Activated CD8-positive, alpha-beta T cell treated with anti-CD3 and anti-CD28 coated beads for 36 hours (primary cell): ENCODE data around the gene SMIM5. TPM values are rescaled to one million over a fixed set of nuclear protein-coding genes. Genes with fewer than 3 reads are reported as not detected.
A peak's percentile ranks its signal among the peaks of the same experiment; 100 is the strongest.

ENCODE experiments used
- ATAC-seq: fragments of 200-7000 bp; cut with Tn5 transposase; one replicate; pipeline ENCODE4 v1.10.0; 2021; ENCODE audit warnings: mild to moderate bottlenecking, moderate library complexity
- CTCF ChIA-PET: fragments of 350-600 bp; sonication (Branson Sonifier 250); formaldehyde crosslinking; loops from one replicate; lab custom pipeline; 2021; ENCODE audit warnings: antibody characterized with exemption; lab: Charles Lee
- POLR2A ChIA-PET: fragments of 350-600 bp; sonication (Branson Sonifier 250); formaldehyde crosslinking; loops from one replicate; lab custom pipeline; 2021; ENCODE audit warnings: antibody characterized with exemption; lab: Charles Lee
- DNase-seq: peaks from one replicate; pipeline ENCODE4 v3.0.0-alpha.2; 2020
- H3K27ac Mint-ChIP-seq: one replicate; pipeline ENCODE4 v1.8.0; 2021; ENCODE audit warnings: mild to moderate bottlenecking, mixed read lengths
- H3K27me3 Mint-ChIP-seq: one replicate; pipeline ENCODE4 v1.8.0; 2021; ENCODE audit warnings: mixed read lengths
- H3K36me3 Mint-ChIP-seq: one replicate; pipeline ENCODE4 v1.8.0; 2021; ENCODE audit warnings: low read depth, mixed read lengths
- H3K4me1 Mint-ChIP-seq: one replicate; pipeline ENCODE4 v1.8.0; 2021; ENCODE audit warnings: low read depth, mixed read lengths
- H3K4me3 Mint-ChIP-seq: one replicate; pipeline ENCODE4 v1.8.0; 2021; ENCODE audit warnings: mild to moderate bottlenecking, moderate library complexity, mixed read lengths
- H3K9me3 Mint-ChIP-seq: one replicate; pipeline ENCODE4 v1.8.0; 2021; ENCODE audit warnings: mixed read lengths
- CTCF ChIP-seq: fragments of 200-600 bp; IDR thresholded peaks from one replicate; pipeline ENCODE4 v1.8.0; 2022; ENCODE audit warnings: antibody characterized with exemption, mild to moderate bottlenecking
- intact Hi-C: fragments of 100-400 bp; cut with micrococcal nuclease; formaldehyde crosslinking; loops from one replicate; pipeline ENCODE4 v1.10.0; 2022
- total RNA-seq, 2 experiments: library from RNA; stranded (reverse); gene quantifications; one replicate each; pipeline ENCODE4 v1.2.3, GENCODE V29; 2021

SMIM5 gene
- total RNA-seq, 2 experiments from 2014 or later = 0.07 to 0.25 TPM

GRCh38 chr17:75589012-75589918 lies 44.0 kb upstream of the SMIM5 start:
- peak; percentile 87 for ATAC-seq
- peak overlapping the region; percentile 70 for H3K4me3 Mint-ChIP-seq

GRCh38 chr17:75589919-75590303 lies 43.3 kb upstream of the SMIM5 start:
- Mint-ChIP-seq H3K4me3 (peak overlapping the region; percentile 28), H3K9me3 (no peaks in the 10 kb centered on the region), H3K36me3 (no peaks in the 10 kb centered on the region), H3K4me1 (peaks cover 4% of the 10 kb centered on the region), H3K27me3 (no peaks in the 10 kb centered on the region), H3K27ac (no peak overlapping the region)
- CTCF ChIA-PET = interaction anchor here (0.7 to 3.0 kb wide), 8 partner anchors 9 to 163 kb away, joined by 3 to 19 read pairs (median 4); partner anchors contain the start of gene SMIM5
- DNase-seq = no peak
- intact Hi-C loops = loop anchor here (10.0 kb wide), 1 partner anchor 65 kb away; the partner anchor contains the start of gene LLGL2
- POLR2A ChIA-PET = interaction anchor here (0.9 to 2.2 kb wide), 7 partner anchors 9 to 274 kb away, joined by 3 to 12 read pairs (median 3); partner anchors contain the start of genes RECQL5 and TSEN54
- TF ChIP-seq CTCF = no peak
- no peak for ATAC-seq

More at GRCh38 chr17:75589012-75589918, 44.0 kb upstream of the SMIM5 start:
- peak; percentile 43 for TF ChIP-seq CTCF
- H3K27ac Mint-ChIP-seq = peak overlapping the region; percentile 49
- H3K27me3 Mint-ChIP-seq = no peaks in the 10 kb centered on the region
- ChIA-PET POLR2A (interaction anchor here (0.5 to 2.2 kb wide), 10 partner anchors 10 to 338 kb away, joined by 3 to 12 read pairs (median 3); partner anchors contain the start of genes GALK1, RECQL5 and TSEN54), CTCF (interaction anchor here (0.9 to 3.4 kb wide), 13 partner anchors 12 to 175 kb away, joined by 3 to 19 read pairs (median 4); partner anchors contain the start of genes SMIM5, TMEM94 and TSEN54)
- H3K4me1 Mint-ChIP-seq = peaks cover 4% of the 10 kb centered on the region
- intact Hi-C loops = loop anchor here (10.0 kb wide), 1 partner anchor 64 kb away; the partner anchor contains the start of gene LLGL2
- peak; percentile 98 for DNase-seq
- H3K9me3 Mint-ChIP-seq = no peaks in the 10 kb centered on the region
- no peaks in the 10 kb centered on the region for H3K36me3 Mint-ChIP-seq

- Mint-ChIP-seq H3K9me3 (no peaks in the 10 kb centered on the region), H3K36me3 (no peaks in the 10 kb centered on the region)
- intact Hi-C loops = no loop called here
Measured at GRCh38 chr17:75590314-75590761, 42.9 kb upstream of the SMIM5 start.

GRCh38 chr17:75590849-75591721 lies 42.1 kb upstream of the SMIM5 start:
- CTCF ChIA-PET = interaction anchor here (0.9 to 3.0 kb wide), 7 partner anchors 10 to 162 kb away, joined by 3 to 19 read pairs (median 5); partner anchors contain the start of gene SMIM5
- DNase-seq = no peak
- Mint-ChIP-seq H3K27me3 (no peaks in the 10 kb centered on the region), H3K4me3 (peak overlapping the region; percentile 28), H3K36me3 (no peaks in the 10 kb centered on the region), H3K9me3 (no peaks in the 10 kb centered on the region), H3K27ac (no peak overlapping the region), H3K4me1 (peaks cover 4% of the 10 kb centered on the region)
- ATAC-seq = no peak
- POLR2A ChIA-PET = interaction anchor here (1.2 to 1.4 kb wide), 3 partner anchors 8 to 275 kb away, joined by 3 read pairs; no protein-coding TSS in a partner anchor
- intact Hi-C loops = no loop called here
- no peak for TF ChIP-seq CTCF

More at GRCh38 chr17:75590314-75590761, 42.9 kb upstream of the SMIM5 start:
- peak overlapping the region; percentile 28 for H3K4me3 Mint-ChIP-seq
- H3K27ac Mint-ChIP-seq = no peak overlapping the region
- ChIA-PET POLR2A (interaction anchor here (0.9 to 2.2 kb wide), 7 partner anchors 9 to 274 kb away, joined by 3 to 12 read pairs (median 3); partner anchors contain the start of genes RECQL5 and TSEN54), CTCF (interaction anchor here (0.7 to 3.0 kb wide), 8 partner anchors 9 to 163 kb away, joined by 3 to 19 read pairs (median 4); partner anchors contain the start of gene SMIM5)
- H3K27me3 Mint-ChIP-seq = no peaks in the 10 kb centered on the region
- TF ChIP-seq CTCF = no peak
- ATAC-seq (no peak), DNase-seq (no peak)
- H3K4me1 Mint-ChIP-seq = peaks cover 4% of the 10 kb centered on the region
